ENCODE results near the gene CXCL9.

DNA sequence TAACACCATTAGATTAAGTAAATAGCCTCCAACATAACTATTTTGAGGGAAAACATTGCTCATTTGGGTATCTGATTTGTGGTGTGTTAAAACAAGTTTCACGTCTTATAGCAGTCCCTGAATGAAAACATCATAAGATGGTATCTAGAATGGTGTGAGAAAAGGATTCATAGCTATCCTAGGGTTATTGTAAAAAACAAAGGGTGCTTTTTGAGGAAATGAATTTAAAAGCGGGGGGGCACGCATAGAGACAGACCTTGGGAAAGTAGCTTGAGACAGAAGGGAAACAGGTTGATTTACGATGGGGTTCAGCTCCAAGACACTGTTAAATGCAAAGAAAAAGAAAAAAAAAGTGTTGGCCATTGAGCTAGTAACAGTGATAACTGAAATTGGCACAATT lies 16.8 kb upstream of the CXCL9 start:
- TF ChIP-seq, protein P1, sequence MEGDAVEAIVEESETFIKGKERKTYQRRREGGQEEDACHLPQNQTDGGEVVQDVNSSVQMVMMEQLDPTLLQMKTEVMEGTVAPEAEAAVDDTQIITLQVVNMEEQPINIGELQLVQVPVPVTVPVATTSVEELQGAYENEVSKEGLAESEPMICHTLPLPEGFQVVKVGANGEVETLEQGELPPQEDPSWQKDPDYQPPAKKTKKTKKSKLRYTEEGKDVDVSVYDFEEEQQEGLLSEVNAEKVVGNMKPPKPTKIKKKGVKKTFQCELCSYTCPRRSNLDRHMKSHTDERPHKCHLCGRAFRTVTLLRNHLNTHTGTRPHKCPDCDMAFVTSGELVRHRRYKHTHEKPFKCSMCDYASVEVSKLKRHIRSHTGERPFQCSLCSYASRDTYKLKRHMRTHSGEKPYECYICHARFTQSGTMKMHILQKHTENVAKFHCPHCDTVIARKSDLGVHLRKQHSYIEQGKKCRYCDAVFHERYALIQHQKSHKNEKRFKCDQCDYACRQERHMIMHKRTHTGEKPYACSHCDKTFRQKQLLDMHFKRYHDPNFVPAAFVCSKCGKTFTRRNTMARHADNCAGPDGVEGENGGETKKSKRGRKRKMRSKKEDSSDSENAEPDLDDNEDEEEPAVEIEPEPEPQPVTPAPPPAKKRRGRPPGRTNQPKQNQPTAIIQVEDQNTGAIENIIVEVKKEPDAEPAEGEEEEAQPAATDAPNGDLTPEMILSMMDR (IDR thresholded peaks at IDR 0.05; ENCODE audit: insufficient read depth, low read length, poor library complexity, severe bottlenecking) = no peak
- TF ChIP-seq EZH2phosphoT487 (conservative IDR thresholded peaks at IDR 0.05; ENCODE audit: low read length) = no peak
